WTC11 (cell line): ENCODE measurements around the gene KRTAP5-1.

Experiments
- CTCF ChIP-seq: fragments of 200-600 bp; IDR thresholded peaks from 2 replicates; pipeline ENCODE4 v1.8.0; 2022; ENCODE audit warnings: antibody characterized with exemption
- E2F1 ChIP-seq: sonication (generic); formaldehyde crosslinking; IDR thresholded peaks from 2 replicates; pipeline ENCODE4 v1.8.0; 2022; ENCODE audit warnings: mild to moderate bottlenecking, missing genetic modification reagents
- ELF4 ChIP-seq: sonication (generic); formaldehyde crosslinking; IDR thresholded peaks from 2 replicates; pipeline ENCODE4 v1.8.1; 2022; ENCODE audit warnings: low read depth, mild to moderate bottlenecking, moderate library complexity, missing genetic modification reagents
- ESRRA ChIP-seq: sonication (generic); formaldehyde crosslinking; IDR thresholded peaks from 2 replicates; pipeline ENCODE4 v1.8.1; 2022; ENCODE audit warnings: mild to moderate bottlenecking, missing genetic modification reagents, borderline replicate concordance
- JUN ChIP-seq: sonication (generic); formaldehyde crosslinking; IDR thresholded peaks from 2 replicates; pipeline ENCODE4 v1.8.0; 2023; ENCODE audit warnings: mild to moderate bottlenecking, missing genetic modification reagents
- KAT7 ChIP-seq: sonication (generic); formaldehyde crosslinking; IDR thresholded peaks from 2 replicates; pipeline ENCODE4 v1.8.1; 2023; ENCODE audit warnings: missing genetic modification reagents, mild to moderate bottlenecking, borderline replicate concordance
- MYBL2 ChIP-seq: sonication (generic); formaldehyde crosslinking; IDR thresholded peaks from 2 replicates; pipeline ENCODE4 v1.8.1; 2023; ENCODE audit warnings: mild to moderate bottlenecking, moderate library complexity, missing genetic modification reagents
- PREB ChIP-seq: sonication (generic); formaldehyde crosslinking; IDR thresholded peaks from 2 replicates; pipeline ENCODE4 v1.8.1; 2022; ENCODE audit warnings: mild to moderate bottlenecking, missing genetic modification reagents, moderate library complexity, borderline replicate concordance
- PRRX2 ChIP-seq: fragments of 250-450 bp; sonication (Bioruptor Pico); IDR thresholded peaks from 2 replicates; pipeline ENCODE4 v1.8.0; 2021; ENCODE audit warnings: mild to moderate bottlenecking
- SMAD3 ChIP-seq: sonication (generic); formaldehyde crosslinking; IDR thresholded peaks from 2 replicates; pipeline ENCODE4 v1.8.0; 2022; ENCODE audit warnings: missing genetic modification reagents, mild to moderate bottlenecking, borderline replicate concordance
- ZNF281 ChIP-seq: sonication (generic); formaldehyde crosslinking; IDR thresholded peaks from 2 replicates; pipeline ENCODE4 v1.8.0; 2023; ENCODE audit warnings: mild to moderate bottlenecking, missing genetic modification reagents

GRCh38 chr11:1597994-1598380 is 12.9 kb upstream of the KRTAP5-1 start, which contains the start of gene KRTAP5-2:
- TF ChIP-seq CTCF (no peak), ESRRA (CRISPR knock-in tag) (no peak), ELF4 (CRISPR knock-in tag) (no peak), MYBL2 (CRISPR knock-in tag) (no peak), E2F1 (no peak), PRRX2 (CRISPR knock-in tag) (no peak), SMAD3 (CRISPR knock-in tag) (no peak), ZNF281 (CRISPR knock-in tag) (no peak), JUN (no peak), PREB (CRISPR knock-in tag) (no peak), KAT7 (CRISPR knock-in tag) (no peak)
